NCI-H2107 treated with DMSO at 0.1 percent for 48 hours (cell line): Measurements from ENCODE around the gene DDX53.

Source experiments
- DNase-seq: peaks from one replicate; lab custom pipeline; 2025; ENCODE audit not compliant: unreplicated experiment; lab: John Stamatoyannopoulos, UW

The DDX53 gene

GRCh38 chrX:22999696-23000223 is at the start of gene DDX53:
TSS of gene DDX53 (plus strand) at chrX:22999960. CDS start at chrX:23000058, 98 bp downstream.
- no peak for DNase-seq

DNA sequence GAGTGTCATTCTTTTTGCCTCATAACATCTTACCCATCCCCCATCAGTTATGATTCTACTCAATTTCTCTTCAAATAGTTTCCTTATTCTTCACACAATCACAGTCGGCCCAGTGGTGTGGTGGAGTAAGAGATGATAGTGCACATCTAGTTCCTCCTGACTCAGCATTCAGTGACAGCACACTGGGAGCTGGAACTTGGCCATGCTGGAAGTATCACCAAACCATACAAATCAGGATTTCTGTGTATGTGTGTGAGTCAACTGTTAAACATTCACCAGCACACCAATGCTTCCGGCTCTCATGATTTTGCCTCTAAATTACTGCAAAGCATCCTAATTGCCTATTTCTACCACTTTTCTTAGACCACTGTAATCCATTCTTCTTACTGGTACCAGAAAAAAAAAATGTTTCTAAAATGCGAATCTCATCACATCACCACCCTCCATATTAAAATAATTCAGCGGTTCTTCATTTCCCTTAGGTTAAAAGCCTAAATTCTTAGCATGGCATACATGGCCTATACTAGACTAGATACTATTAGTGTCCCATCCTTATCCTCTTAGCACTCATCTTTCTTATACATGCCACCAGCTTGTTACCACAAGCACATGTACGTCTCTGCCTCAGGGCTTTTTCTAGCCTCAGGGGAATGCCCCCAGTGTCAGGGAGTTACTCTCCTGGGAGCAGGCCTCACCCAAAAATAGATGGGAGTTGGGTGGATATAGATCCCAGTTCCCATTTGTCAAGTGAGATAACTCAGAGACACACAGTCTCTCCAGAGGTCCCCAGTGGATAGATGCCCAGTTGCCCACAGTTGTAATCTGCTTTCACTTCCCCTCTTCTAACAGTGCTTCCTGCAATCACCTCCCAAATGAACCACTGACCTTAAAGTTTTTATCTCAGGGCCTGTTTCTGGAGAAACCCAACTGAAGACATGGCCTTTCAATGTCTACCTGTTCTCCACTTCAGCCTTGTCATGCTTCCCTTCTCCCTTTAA is 49.2 kb upstream of the DDX53 start:
- no peak for DNase-seq

- DNase-seq, result no peak
Observed at GRCh38 chrX:22952010-22952409, 47.8 kb upstream of the DDX53 start.

DNA sequence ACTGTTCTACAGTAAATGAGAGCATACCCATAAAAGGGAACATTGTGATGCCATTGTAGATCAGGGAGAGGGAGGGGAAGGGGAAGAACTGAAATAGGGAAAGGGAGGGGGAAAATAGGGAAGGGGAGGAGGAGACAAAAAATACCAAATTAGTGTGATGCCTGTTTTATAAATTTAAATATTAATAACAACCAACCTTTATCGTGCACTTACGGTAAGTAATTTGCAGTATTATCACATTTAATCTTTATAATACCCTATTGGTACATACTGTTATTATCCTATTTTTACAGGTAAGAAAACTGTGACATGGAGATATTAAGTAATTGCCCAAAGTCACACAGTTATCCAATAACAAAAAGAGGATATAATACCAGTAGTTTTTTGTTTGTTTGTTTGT is 41.5 kb upstream of the DDX53 start:
- no peak for DNase-seq

- no peak for DNase-seq
Observed at GRCh38 chrX:22959204-22959920, 40.4 kb upstream of the DDX53 start.

GRCh38 chrX:22963196-22963595 is 36.6 kb upstream of the DDX53 start:
- DNase-seq, result no peak

DNA sequence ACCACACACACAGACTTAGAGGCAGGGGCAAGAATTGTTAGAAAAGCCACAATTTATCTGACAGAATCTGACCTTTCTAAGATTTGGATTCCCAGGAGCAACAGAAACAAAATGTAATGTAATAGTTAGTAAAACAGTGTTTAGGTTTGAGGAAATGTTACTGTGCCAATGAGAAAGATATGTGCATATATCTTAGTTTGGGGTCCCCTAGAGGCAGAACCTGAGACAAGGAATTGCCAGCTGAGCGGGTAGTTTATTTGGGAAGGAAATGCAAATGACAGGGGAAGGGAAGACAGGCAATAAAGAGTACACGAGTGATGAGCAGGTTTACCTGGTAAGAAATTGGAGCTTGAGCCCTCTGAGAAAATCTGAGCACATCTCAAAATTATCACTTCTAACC is 31.3 kb upstream of the DDX53 start:
- no peak for DNase-seq

DNA sequence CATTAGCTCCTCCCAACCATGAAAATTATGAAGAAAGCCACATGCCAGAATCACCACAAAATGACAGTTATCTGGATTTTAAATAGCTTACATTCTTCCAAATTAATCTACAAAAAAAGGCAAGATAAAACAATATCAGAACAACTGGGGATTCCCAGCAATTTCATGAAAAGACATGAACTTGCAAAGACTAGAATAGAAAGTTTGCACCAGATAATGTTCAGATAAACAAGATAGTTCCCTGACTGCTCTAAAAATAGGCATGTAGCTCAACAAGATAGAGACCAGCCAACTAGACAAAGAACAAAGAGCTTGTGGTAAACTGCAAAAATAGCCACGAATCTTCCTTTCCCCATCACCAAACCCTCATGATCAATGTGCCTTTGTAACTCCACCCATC is 30.3 kb upstream of the DDX53 start:
- no peak for DNase-seq

- DNase-seq, result no peak
Observed at GRCh38 chrX:22970861-22971260, 28.9 kb upstream of the DDX53 start.

GRCh38 chrX:22974616-22975015 is 25.1 kb upstream of the DDX53 start:
- no peak for DNase-seq

- no peak for DNase-seq
Observed at GRCh38 chrX:22975786-22976185, 24.0 kb upstream of the DDX53 start.

DNA sequence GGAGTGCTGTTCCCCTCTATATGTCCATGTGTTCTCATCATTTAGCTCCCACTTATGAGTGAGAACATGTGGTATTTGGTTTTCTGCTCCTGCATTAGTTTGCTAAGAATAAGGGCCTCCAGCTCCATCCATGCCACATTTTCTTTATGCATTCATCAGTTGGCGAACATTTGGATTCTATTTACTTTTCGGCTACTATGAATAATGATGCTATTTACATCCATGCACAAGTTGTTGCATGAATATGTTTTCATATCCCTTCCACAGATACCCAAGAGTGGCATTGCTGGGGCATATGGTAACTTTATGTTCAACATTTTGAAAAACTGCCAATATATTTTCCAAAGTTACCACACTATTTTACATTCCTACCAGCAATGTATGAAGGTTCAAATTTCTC is 13.8 kb upstream of the DDX53 start:
- no peak for DNase-seq

GRCh38 chrX:22987452-22987851 is 12.3 kb upstream of the DDX53 start:
- DNase-seq, result no peak

DNA sequence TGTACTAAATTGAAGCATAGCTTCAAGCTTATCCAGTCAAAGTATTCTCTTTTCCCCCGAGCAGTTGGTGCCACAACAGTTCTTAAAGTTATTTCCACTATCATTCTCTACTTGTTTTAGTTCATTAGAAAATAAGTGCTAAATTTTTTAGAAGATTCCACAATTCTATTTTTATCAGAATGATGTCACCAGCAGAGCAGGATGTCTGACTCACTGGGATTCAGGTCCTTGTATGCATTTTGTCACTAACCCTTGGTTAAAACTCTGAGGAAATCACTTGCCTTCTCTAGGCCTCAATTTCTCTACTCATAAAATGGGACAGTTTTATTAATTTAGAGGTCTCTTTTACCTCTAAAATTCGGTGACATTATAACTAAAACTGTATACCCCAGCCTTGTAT is 3.4 kb downstream of the DDX53 start:
- no peak for DNase-seq

- DNase-seq, result no peak
Observed at GRCh38 chrX:23008431-23009099, 8.8 kb downstream of the DDX53 start.

DNA sequence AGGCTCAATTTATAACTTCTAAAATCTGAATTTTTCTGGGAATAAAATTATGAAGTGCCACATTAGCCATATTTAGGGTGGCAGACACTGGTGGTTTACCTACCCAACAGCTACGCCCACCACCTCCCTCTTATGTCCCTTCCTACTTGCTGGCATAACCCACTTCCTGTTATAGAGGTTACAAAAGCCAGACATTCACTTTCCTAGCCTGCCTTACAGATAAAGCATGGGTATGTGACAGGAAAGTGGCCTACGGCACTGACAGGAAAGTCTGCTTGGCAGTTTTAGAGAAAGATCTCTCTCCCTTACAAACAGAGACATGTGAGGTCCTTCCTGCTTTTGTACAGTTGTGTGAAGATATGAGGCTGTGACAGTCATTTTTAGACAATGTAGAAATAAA is 12.4 kb downstream of the DDX53 start:
- DNase-seq, result no peak

DNA sequence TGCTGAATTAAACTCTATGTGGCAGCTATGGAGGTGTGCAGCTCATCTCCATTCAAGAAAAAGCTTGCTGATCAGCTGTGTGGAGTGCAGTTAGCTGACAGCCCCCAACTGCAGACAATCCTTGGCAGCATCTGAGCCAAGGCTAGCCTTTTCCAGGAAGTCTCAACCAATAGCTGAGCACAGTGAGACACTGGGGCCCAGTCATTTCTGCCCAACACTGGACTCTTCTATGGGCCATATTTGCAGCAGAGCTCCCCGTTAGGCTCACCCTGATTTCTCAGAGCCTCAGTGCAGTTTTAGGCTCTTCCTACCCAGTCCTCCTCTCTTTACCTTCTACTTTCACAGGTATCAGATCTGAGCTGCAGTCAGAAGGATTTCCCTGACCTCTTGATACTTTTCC is 12.9 kb downstream of the DDX53 start:
- DNase-seq, result no peak

DNA sequence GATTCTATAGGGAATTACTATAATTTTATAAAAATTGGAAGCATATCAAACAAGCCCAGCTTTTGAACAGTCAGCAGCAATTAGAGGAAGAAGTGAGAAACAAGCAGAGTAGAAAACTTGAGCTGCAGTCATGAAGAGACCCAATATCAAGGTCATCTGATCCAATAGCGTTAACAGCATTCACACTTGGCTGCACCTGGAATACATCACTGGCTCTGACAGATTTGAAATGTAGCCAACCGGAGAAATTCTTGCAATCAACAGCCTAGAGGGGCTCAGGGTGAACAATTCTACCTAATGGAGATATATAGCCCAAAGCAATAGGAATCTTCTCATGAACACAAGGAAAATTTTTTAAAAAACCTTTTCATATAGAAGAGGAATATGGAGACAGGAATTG is 13.6 kb downstream of the DDX53 start:
- no peak for DNase-seq

- no peak for DNase-seq
Observed at GRCh38 chrX:23031600-23031999, 31.8 kb downstream of the DDX53 start.

DNA sequence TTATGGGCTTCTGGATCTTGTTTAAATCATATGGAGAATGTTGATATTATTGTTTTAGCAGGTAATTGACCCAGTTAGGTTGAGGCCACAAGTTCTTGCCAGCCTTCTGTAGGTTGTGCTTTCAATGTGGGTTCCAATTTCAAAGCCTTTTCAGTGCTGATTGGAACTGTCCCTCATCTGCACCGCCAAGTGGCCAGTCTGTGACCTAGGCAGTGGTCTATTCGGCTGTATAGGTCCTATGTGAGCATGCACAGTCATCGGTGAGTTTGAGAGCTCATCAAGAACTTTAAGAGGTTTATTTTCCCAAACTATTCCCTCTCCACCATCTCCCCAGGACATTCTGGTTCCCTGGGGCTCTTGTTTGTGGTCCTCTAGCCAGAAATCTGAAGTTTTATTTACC is 35.7 kb downstream of the DDX53 start:
- DNase-seq, result no peak

GRCh38 chrX:23046443-23046842 is 46.7 kb downstream of the DDX53 start:
- no peak for DNase-seq
